ENCODE results near the gene NLK.
"Not testable (repeated sequence)": the region's sequence is repeated elsewhere in the genome, so short reads cannot be mapped to it uniquely, and the experiment has no call there.

The NLK gene

DNA sequence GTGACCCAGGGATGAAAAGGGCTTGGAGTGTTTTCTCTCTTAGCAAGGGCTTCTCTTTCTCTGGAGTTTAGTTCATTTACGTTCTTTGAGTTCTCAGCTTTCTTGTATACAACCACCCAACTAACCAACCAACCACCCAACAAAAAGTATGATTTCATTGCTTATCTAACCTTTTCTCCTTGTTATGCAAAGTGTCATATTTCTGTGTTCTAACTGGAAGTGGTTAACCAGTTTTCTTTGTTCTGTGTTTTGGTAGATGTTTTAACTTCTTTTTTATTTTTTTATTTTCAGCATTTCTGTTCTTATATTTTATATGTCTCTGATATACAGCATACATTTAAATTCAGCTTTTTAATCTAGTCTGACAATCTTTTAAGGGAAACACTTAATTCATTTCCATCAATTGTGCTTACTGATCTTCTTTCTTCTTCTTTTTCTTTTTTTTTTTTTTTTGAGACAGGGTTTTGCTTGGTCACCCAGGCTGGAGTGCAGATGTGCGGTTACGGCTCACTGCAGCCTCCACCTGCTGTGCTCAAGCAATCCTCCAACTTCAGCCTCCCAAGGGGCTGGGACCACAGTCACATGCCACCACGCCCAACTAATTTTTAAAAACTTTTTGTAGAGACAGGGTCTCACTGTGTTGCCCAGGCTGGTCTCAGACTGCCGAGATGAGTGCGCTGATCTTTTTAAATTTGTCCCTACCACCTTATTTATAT lies 29.6 kb downstream of the NLK start:
- DNase-seq (ENCODE audit: low read depth in 2 of 3, low spot score in 2 of 3): no peak

GRCh38 chr17:28072936-28073533 lies 30.6 kb downstream of the NLK start:
- no peak for DNase-seq (ENCODE audit: low read depth in 2 of 3, low spot score in 2 of 3)

DNA sequence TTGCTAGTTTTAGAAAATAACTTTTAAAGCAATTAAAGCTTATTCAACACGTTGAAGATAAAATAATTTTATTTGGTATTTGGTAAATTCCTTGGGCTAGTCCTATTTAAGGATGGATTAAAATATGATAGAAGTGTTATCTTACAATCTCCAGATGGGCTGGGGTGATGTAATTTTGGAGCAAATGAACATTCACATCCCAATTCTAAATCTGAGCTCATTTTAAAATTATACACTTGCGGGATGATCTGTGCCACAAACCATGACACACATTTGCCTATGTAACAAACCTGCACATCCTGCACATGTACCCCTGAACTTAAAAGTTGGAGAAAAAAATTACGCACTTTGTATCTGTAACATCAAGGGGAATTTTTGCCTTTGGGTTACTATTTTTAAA lies 31.5 kb downstream of the NLK start:
- no peak for DNase-seq (ENCODE audit: low read depth in 2 of 3, low spot score in 2 of 3)

- no peak for DNase-seq (ENCODE audit: low read depth in 2 of 3, low spot score in 2 of 3)
Observed at GRCh38 chr17:28076144-28076543, 33.7 kb downstream of the NLK start.

DNA sequence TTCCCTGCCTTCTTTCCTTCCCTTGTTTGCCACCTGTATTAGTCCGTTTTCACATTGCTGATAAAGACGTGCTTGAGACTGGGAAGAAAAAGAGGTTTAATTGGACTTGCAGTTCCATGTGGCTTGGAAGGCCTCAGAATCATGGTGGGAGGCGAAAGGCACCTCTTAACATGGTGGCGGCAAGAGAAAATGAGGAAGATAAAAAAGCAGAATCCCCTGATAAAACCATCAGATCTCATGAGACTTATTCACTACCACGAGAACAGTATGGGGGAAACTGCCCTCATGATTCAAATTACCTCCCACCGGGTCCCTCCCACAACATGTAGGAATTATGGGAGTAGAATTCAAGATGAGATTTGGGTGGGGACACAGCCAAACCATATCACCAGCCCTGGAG lies 34.7 kb downstream of the NLK start:
- DNase-seq (ENCODE audit: low read depth in 2 of 3, low spot score in 2 of 3): not testable (repeated sequence)

- no peak for DNase-seq (ENCODE audit: low read depth in 2 of 3, low spot score in 2 of 3)
Observed at GRCh38 chr17:28078341-28079229, 36.1 kb downstream of the NLK start.

DNA sequence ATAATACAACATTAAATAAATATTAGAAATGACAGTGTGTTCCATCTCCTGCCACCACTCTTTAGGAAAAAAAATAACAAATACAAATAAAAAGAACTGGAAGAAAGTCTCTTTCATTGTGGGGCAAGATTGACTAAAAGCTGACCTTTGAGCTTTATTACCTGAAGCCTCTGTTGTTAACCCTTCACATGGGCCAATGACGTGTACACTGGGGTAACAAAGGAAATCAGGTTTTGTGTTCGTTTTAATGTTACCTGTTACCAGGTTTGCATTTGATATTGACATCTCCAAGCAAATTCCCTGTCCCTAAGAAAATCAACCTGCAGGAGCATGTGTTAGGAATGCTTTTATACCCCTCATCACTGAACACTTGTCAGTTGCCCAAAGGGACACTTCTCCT lies 39.0 kb downstream of the NLK start:
- no peak for DNase-seq (ENCODE audit: low read depth in 2 of 3, low spot score in 2 of 3)

DNA sequence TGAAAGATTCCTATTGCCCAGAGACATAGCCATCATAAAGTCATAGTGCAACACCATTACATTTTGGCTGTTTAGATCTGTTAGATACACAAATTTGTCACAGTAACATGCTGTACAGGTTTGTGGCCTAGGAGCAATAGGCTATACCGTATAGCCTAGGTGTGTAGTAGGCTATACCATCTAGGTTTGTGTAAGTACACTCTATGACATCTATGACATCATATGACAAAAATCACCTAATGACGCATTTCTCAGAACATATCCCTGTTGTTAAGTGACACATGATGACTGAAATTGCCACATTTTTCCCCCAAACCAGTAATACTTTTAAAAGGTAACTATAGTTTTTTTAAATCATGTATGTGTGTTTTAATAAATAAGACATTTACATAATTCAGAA lies 43.3 kb downstream of the NLK start:
- DNase-seq (ENCODE audit: low read depth in 2 of 3, low spot score in 2 of 3): no peak

- no peak for DNase-seq (ENCODE audit: low read depth in 2 of 3, low spot score in 2 of 3)
Observed at GRCh38 chr17:28086519-28086918, 44.0 kb downstream of the NLK start.

DNA sequence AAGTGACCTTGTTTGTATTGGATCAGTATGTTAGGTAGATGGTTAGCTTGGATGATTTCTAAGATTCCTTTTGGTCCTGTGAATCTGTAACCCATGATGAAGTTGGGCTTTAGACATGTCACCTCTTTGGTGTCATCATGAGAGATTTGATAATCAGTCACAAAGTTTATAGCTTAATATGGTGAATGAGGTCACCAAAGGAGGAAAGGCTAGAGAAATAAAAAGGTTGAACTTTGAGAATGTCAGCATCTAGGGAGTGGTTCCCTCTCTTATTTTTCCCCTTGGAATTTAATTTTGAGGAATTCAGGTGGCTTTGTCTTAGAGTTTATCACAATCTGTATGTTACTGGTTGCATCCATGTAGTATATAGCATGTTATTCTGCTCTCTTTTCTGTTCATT lies 45.3 kb downstream of the NLK start:
- DNase-seq (ENCODE audit: low read depth in 2 of 3, low spot score in 2 of 3): no peak

DNA sequence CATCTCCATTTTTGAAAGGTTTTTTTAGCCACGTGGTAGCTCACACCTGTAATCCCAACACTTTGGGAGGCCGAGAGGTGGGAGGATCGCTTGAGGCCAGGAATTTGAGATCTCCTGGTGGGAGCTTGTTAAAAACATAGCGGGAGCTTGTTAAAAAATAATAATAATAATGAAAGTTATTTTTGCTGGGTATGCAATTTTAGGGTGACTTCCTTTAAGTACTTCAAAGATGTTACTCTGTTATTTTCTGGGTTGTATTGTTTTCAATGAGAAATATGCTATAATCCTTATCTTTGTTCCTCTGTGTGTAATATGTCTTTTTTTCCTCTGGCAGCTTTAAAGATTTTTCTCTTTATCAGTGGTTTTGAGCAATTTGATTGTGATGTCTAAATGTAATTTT lies 48.1 kb downstream of the NLK start:
- no peak for DNase-seq (ENCODE audit: low read depth in 2 of 3, low spot score in 2 of 3)

GRCh38 chr17:28092088-28092487 lies 49.6 kb downstream of the NLK start:
- no peak for DNase-seq (ENCODE audit: low read depth in 2 of 3, low spot score in 2 of 3)

DNA sequence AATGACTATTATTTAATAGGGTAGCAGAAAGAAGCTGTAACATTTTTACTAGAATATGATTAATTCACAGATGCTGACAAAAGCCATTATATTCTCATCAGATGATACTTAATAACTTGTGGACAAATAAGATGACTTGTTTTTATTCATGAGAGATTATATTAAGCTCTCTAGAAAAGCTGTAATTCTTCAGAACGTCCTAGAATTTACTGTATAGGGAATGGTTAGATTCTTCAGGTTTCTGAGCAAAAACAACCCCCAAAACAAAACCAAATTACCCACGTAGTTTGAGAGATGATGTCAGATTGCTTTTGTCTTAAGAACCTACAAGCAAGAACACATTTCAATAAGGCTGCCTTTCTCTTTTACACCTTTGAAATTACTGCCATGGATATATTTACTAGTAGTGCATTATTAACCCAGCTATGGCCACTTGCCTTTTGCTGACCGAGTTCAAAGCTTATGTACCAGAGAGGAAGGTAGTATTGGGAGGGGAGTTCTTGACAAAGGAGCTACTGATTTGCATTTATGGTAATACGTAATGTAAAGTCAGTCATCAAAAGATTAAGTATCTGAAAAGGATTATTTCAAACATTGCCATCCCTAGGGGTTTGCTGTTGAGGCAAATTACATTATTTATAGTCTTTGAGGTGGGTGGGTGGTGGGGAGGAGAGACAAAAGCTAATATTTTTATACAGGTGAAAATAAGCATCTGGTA lies 51.7 kb downstream of the NLK start:
- DNase-seq (ENCODE audit: low read depth in 2 of 3, low spot score in 2 of 3): no peak

DNA sequence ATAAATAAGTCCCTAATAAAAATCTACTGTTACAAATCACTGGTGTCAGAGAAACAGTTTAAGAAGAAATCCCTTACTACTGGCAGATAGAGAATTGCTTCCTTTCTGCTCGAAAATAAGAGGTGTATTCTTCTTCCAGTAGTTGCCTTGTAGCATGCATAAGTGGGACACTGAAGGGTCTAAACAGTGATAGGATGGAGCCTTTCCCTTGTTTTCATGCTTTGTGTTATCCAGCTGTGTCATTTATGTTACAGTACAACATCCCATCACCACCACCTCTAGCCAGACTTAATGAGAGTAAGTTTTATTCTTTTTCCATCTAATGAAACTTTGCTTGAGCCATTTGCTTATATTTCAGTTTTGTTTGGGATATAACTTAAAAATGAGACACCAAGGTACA lies 54.3 kb downstream of the NLK start:
- DNase-seq (ENCODE audit: low read depth in 2 of 3, low spot score in 2 of 3): no peak

GRCh38 chr17:28097254-28097653 lies 54.8 kb downstream of the NLK start:
- DNase-seq (ENCODE audit: low read depth in 2 of 3, low spot score in 2 of 3): no peak

DNA sequence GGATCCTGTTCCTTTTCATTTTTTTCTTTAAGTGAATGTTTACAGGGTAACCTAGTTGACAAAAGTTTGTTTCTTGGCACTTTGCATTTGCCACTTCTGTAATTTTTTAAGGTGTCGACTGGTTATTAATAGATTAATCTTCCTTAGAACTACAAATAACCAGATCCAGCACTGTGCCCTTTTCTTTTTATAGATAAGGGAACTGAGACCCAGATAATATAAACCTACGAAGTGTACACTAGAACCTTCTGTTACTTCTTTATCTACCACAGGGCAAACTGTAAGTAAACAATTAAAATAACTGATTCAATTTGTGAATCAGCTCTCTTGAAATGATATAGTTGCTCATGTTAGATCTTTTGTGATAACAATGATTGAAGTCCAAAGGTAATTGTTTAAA lies 55.4 kb downstream of the NLK start:
- DNase-seq (ENCODE audit: low read depth in 2 of 3, low spot score in 2 of 3): no peak

- DNase-seq (ENCODE audit: low read depth in 2 of 3, low spot score in 2 of 3): not testable (repeated sequence)
Observed at GRCh38 chr17:28098591-28098990, 56.1 kb downstream of the NLK start.

GRCh38 chr17:28100251-28100650 lies 57.8 kb downstream of the NLK start:
- DNase-seq (ENCODE audit: low read depth in 2 of 3, low spot score in 2 of 3): no peak

DNA sequence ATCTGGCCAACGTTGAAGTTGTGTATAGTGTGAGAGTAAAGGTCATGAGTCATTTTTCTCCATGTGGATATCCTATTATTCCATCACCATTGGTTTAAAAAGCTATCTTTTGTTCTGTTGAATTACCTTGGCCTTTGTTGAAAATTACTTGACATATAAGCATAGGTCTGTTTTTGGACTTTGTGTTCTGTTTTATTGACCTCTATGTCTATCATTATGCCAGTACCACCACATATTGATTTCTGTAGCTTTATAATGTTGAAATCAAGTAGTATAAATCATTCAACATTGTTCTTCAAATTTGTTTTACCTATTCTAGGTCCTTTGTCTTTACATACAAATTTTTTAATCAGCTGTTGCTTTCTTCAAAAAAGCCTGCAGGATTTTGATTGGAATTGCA lies 58.5 kb downstream of the NLK start:
- no peak for DNase-seq (ENCODE audit: low read depth in 2 of 3, low spot score in 2 of 3)

- no peak for DNase-seq (ENCODE audit: low read depth in 2 of 3, low spot score in 2 of 3)
Observed at GRCh38 chr17:28101919-28102318, 59.4 kb downstream of the NLK start.

GRCh38 chr17:28105501-28105900 lies 63.0 kb downstream of the NLK start:
- no peak for DNase-seq (ENCODE audit: low read depth in 2 of 3, low spot score in 2 of 3)

- DNase-seq (ENCODE audit: low read depth in 2 of 3, low spot score in 2 of 3): no peak
Observed at GRCh38 chr17:28110184-28110583, 67.7 kb downstream of the NLK start.
